ENCODE data around the gene ITGAD. TPM values are rescaled to one million over a fixed set of nuclear protein-coding genes. Genes with fewer than 3 reads are reported as not detected.

ITGAD gene
- total and polyA plus RNA-seq, 2 donors = 0.05 to 0.21 TPM

GRCh38 chr16:31467858-31468257 is 74.7 kb downstream of the ITGAD start:
- no peaks in the 10 kb centered on the region for H3K4me1 ChIP-seq (ENCODE audit: insufficient read depth)
- no peaks in the 10 kb centered on the region for H3K36me3 ChIP-seq (ENCODE audit: insufficient read depth)
- H3K27ac ChIP-seq (ENCODE audit: low read depth) = no peak overlapping the region
- 96% methylated on average over 5 of the region's 5 CpGs for WGBS
- no peak overlapping the region for H3K4me3 ChIP-seq (ENCODE audit: low read depth, low read length)
- no peak for DNase-seq (ENCODE audit: extremely low spot score)

- Histone ChIP-seq H3K4me3 (ENCODE audit: low read depth, low read length) (no peak overlapping the region), H3K36me3 (ENCODE audit: insufficient read depth) (no peaks in the 10 kb centered on the region), H3K4me1 (ENCODE audit: insufficient read depth) (no peaks in the 10 kb centered on the region), H3K27ac (ENCODE audit: low read depth) (no peak overlapping the region)
- DNase-seq (ENCODE audit: extremely low spot score) = no peak
- 79% methylated on average over 3 of the region's 3 CpGs for WGBS
Measured at GRCh38 chr16:31470615-31471014, 77.5 kb downstream of the ITGAD start.

GRCh38 chr16:31471241-31471874 is 78.2 kb downstream of the ITGAD start:
- 22% methylated on average over 15 of the region's 15 CpGs for WGBS
- Histone ChIP-seq H3K27ac (ENCODE audit: low read depth) (peak overlapping the region; percentile 42), H3K4me3 (ENCODE audit: low read depth, low read length) (peak overlapping the region; percentile 80), H3K4me1 (ENCODE audit: insufficient read depth) (peaks cover 3% of the 10 kb centered on the region), H3K36me3 (ENCODE audit: insufficient read depth) (no peaks in the 10 kb centered on the region)
- DNase-seq (ENCODE audit: extremely low spot score) = no peak

- H3K27ac ChIP-seq (ENCODE audit: low read depth) = peak within 1 kb of the TSS; percentile 93
- peaks cover 3% of the 10 kb centered on the region for H3K4me1 ChIP-seq (ENCODE audit: insufficient read depth)
- under 1% methylated on average over 61 of the region's 63 CpGs for WGBS
- DNase-seq (ENCODE audit: extremely low spot score) = no peak
- no peaks in the 10 kb centered on the region for H3K36me3 ChIP-seq (ENCODE audit: insufficient read depth)
- H3K4me3 ChIP-seq (ENCODE audit: low read depth, low read length) = peak within 1 kb of the TSS; percentile 80
Measured at GRCh38 chr16:31471875-31472708, 79.0 kb downstream of the ITGAD start, which contains the start of gene TGFB1I1. TSS of gene TGFB1I1 (plus strand) at chr16:31472152. CDS start at chr16:31472189, 37 bp downstream.

- peak overlapping the region; percentile 80 for H3K4me3 ChIP-seq (ENCODE audit: low read depth, low read length)
- H3K36me3 ChIP-seq (ENCODE audit: insufficient read depth) = no peaks in the 10 kb centered on the region
- DNase-seq (ENCODE audit: extremely low spot score) = no peak
- H3K4me1 ChIP-seq (ENCODE audit: insufficient read depth) = peaks cover 3% of the 10 kb centered on the region
- 14% methylated on average over 20 of the region's 20 CpGs for WGBS
- peak overlapping the region; percentile 93 for H3K27ac ChIP-seq (ENCODE audit: low read depth)
Measured at GRCh38 chr16:31472709-31473203, 79.6 kb downstream of the ITGAD start.

- WGBS = 79% methylated on average over 17 of the region's 17 CpGs
- peaks cover 3% of the 10 kb centered on the region for H3K4me1 ChIP-seq (ENCODE audit: insufficient read depth)
Measured at GRCh38 chr16:31473264-31473984, 80.3 kb downstream of the ITGAD start.

GRCh38 chr16:31474173-31474714 is 81.1 kb downstream of the ITGAD start:
- Histone ChIP-seq H3K27ac (ENCODE audit: low read depth) (no peak overlapping the region), H3K4me3 (ENCODE audit: low read depth, low read length) (no peak overlapping the region), H3K36me3 (ENCODE audit: insufficient read depth) (no peaks in the 10 kb centered on the region), H3K4me1 (ENCODE audit: insufficient read depth) (peaks cover 3% of the 10 kb centered on the region)
- no peak for DNase-seq (ENCODE audit: extremely low spot score)
- 62% methylated on average over 12 of the region's 12 CpGs for WGBS

More at GRCh38 chr16:31473264-31473984, 80.3 kb downstream of the ITGAD start:
- Histone ChIP-seq H3K4me3 (ENCODE audit: low read depth, low read length) (no peak overlapping the region), H3K27ac (ENCODE audit: low read depth) (no peak overlapping the region), H3K36me3 (ENCODE audit: insufficient read depth) (no peaks in the 10 kb centered on the region)
- no peak for DNase-seq (ENCODE audit: extremely low spot score)

- no peak overlapping the region for H3K27ac ChIP-seq (ENCODE audit: low read depth)
- WGBS = 82% methylated on average over 12 of the region's 12 CpGs
- no peak for DNase-seq (ENCODE audit: extremely low spot score)
- no peaks in the 10 kb centered on the region for H3K36me3 ChIP-seq (ENCODE audit: insufficient read depth)
- H3K4me1 ChIP-seq (ENCODE audit: insufficient read depth) = peaks cover 3% of the 10 kb centered on the region
- H3K4me3 ChIP-seq (ENCODE audit: low read depth, low read length) = no peak overlapping the region
Measured at GRCh38 chr16:31474773-31475738, 81.9 kb downstream of the ITGAD start.

GRCh38 chr16:31475946-31476302 is 82.8 kb downstream of the ITGAD start:
- no peak overlapping the region for H3K4me3 ChIP-seq (ENCODE audit: low read depth, low read length)
- no peak overlapping the region for H3K27ac ChIP-seq (ENCODE audit: low read depth)
- no peak for DNase-seq (ENCODE audit: extremely low spot score)
- WGBS = 64% methylated on average over 26 of the region's 26 CpGs
- no peaks in the 10 kb centered on the region for H3K36me3 ChIP-seq (ENCODE audit: insufficient read depth)
- H3K4me1 ChIP-seq (ENCODE audit: insufficient read depth) = peaks cover 3% of the 10 kb centered on the region

Other genes with a start within 250 kb of the ITGAD start
- gene PRSS36, start 243.3 kb upstream of the ITGAD start, total RNA-seq = 2.0 TPM
- 2.6 TPM for gene PRSS36, start 243.3 kb upstream of the ITGAD start, polyA plus RNA-seq
- 81.6 TPM for gene FUS, start 213.2 kb upstream of the ITGAD start, total RNA-seq
- gene FUS, start 213.2 kb upstream of the ITGAD start, polyA plus RNA-seq = 159 TPM
- 21.7 TPM for gene PYCARD, start 190.6 kb upstream of the ITGAD start, total RNA-seq
- 34.9 TPM for gene PYCARD, start 190.6 kb upstream of the ITGAD start, polyA plus RNA-seq
- gene TRIM72, start 179.2 kb upstream of the ITGAD start, total RNA-seq = 2.5 TPM
- gene TRIM72, start 179.2 kb upstream of the ITGAD start, polyA plus RNA-seq = 0.05 TPM
- not detected for gene PYDC1, start 176.2 kb upstream of the ITGAD start, total RNA-seq
- not detected for gene PYDC1, start 176.2 kb upstream of the ITGAD start, polyA plus RNA-seq
- 6.9 TPM for gene ITGAM, start 133.4 kb upstream of the ITGAD start, total RNA-seq
- gene ITGAM, start 133.4 kb upstream of the ITGAD start, polyA plus RNA-seq = 6.5 TPM
- 2.2 TPM for gene ITGAX, start 38.2 kb upstream of the ITGAD start, total RNA-seq
- 3.3 TPM for gene ITGAX, start 38.2 kb upstream of the ITGAD start, polyA plus RNA-seq
- not detected for gene COX6A2, start 35.0 kb downstream of the ITGAD start, total RNA-seq
- gene COX6A2, start 35.0 kb downstream of the ITGAD start, polyA plus RNA-seq = not detected
- 0.79 TPM for gene ZNF843, start 49.5 kb downstream of the ITGAD start, total RNA-seq
- 0.76 TPM for gene ZNF843, start 49.5 kb downstream of the ITGAD start, polyA plus RNA-seq
- 5.4 TPM for gene ARMC5, start 66.2 kb downstream of the ITGAD start, total RNA-seq
- gene ARMC5, start 66.2 kb downstream of the ITGAD start, polyA plus RNA-seq = 13.1 TPM
- gene TGFB1I1, start 78.8 kb downstream of the ITGAD start, total RNA-seq = 76.2 TPM
- 341 TPM for gene TGFB1I1, start 78.8 kb downstream of the ITGAD start, polyA plus RNA-seq
- gene SLC5A2, start 89.8 kb downstream of the ITGAD start, total RNA-seq = 0.42 TPM
- 2.8 TPM for gene SLC5A2, start 89.8 kb downstream of the ITGAD start, polyA plus RNA-seq
- gene RUSF1, start 115.1 kb downstream of the ITGAD start, total RNA-seq = 59.4 TPM
- 59.4 TPM for gene RUSF1, start 115.1 kb downstream of the ITGAD start, polyA plus RNA-seq
- 9.2 TPM for gene AHSP, start 134.6 kb downstream of the ITGAD start, total RNA-seq
- gene AHSP, start 134.6 kb downstream of the ITGAD start, polyA plus RNA-seq = not detected